GM12801 (cell line): ENCODE results near the gene CARNS1.

Experiments used
- CTCF ChIP-seq: IDR thresholded peaks from one replicate; pipeline ENCODE4 v1.5.1; 2011; ENCODE audit warnings: control low read depth; ENCODE audit not compliant: insufficient read length; ENCODE audit errors: extremely low read depth

CARNS1 gene

GRCh38 chr11:67418476-67419281 lies 3.2 kb downstream of the CARNS1 start:
- no peak for TF ChIP-seq CTCF

- no peak for TF ChIP-seq CTCF
Measured at GRCh38 chr11:67419325-67420049, 4.0 kb downstream of the CARNS1 start.

- no peak for TF ChIP-seq CTCF
Measured at GRCh38 chr11:67420147-67420645, 4.7 kb downstream of the CARNS1 start.

GRCh38 chr11:67420646-67421429 lies 5.4 kb downstream of the CARNS1 start:
- TF ChIP-seq CTCF = no peak

GRCh38 chr11:67421430-67422031 lies 6.1 kb downstream of the CARNS1 start:
- TF ChIP-seq CTCF = no peak

GRCh38 chr11:67422891-67423290 lies 7.4 kb downstream of the CARNS1 start:
- TF ChIP-seq CTCF = no peak
